Measurements from ENCODE around the gene PDE1C.
A peak's percentile ranks its signal among the peaks of the same experiment; 100 is the strongest.

Gene PDE1C

GRCh38 chr7:32074787-32075585, 4.8 kb upstream of the PDE1C start:
- no peak for DNase-seq (ENCODE audit: low read depth)

DNA sequence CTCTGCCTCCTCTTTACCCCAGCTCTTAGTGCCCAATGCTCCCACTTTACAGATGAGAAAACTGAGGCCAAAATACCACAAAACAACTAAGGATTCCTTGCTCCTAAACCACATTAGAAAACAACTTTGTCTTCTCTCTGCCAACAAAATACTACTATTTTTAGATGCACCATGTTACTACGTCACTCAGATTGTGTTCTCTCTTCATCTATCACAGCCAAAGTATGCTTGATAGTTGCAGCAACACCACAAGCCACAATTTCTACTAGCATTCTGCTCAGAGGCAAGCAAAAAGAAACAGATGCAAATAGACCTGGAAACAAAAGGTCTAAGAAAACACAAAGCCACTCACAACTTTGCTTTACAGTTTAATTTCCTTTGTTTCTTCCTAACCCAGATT, 3.3 kb upstream of the PDE1C start:
- no peak for DNase-seq (ENCODE audit: low read depth)

GRCh38 chr7:32072397-32072796, 2.2 kb upstream of the PDE1C start:
- no peak for DNase-seq (ENCODE audit: low read depth)

DNA sequence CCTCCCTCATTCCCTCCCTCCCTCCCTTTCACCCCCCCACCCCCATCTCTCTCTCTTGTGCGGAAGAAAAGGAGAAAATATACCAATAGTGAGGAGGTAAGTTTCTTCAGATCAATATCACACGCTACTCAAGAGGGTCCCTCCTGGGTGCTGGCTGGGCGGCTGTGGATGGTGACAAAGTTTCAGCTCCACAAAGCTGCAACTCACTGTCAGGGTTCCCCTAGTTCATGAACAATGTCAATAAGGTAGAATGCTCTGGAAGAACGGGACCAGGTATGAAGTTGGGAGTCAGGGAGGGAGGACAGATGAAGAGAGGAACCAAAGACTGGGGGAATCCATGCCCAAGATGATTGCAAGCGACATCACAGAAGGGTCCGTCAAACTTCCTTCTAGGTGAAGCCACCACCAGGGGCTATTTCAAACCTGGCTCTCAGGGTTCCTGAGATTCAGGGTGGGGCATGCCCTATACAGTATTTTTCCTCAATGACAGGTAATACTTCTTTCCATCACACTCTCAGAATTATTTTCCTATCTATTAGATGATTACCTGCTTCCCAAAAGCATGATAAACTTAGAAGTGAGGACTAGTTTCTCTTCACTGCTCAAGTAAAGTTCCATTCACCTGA, 1.4 kb upstream of the PDE1C start:
- no peak for DNase-seq (ENCODE audit: low read depth)

- DNase-seq (ENCODE audit: low read depth), result no peak
Observed at GRCh38 chr7:32070051-32070405, 179 bp downstream of the PDE1C start.

- no peak for DNase-seq (ENCODE audit: low read depth)
Observed at GRCh38 chr7:32069116-32069650, 1.0 kb downstream of the PDE1C start.

DNA sequence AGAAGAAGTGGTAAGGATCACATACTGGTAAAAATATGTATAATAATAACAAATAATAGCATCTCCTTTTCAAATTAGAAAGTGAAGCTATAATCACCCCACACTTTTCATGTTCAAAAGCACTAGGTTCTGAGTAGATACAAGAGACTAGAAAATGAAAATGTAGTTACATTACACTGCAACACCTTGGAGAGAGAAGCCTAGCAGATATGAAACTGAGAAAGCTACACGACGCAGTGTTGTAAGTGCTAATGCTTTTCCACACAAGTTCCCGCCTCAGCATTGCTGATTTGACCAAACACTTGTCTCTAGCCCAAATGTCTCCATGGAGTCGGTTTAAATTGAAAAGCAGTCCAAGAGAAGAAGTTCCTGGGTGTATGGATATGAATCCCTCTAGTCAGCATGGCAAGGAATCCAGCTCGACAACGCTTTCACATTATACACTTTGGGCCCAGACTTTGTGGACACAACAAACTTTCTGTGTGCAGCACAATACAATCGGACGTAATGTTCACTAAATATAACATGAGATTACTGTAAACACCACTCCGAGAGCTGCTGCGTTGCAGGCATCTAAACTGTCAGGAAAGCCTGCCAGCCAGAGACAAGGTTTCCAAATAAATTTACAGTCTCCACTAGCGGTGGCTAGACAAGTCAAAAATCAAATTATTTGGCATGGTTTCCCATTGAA, 1.7 kb downstream of the PDE1C start:
- no peak for DNase-seq (ENCODE audit: low read depth)

DNA sequence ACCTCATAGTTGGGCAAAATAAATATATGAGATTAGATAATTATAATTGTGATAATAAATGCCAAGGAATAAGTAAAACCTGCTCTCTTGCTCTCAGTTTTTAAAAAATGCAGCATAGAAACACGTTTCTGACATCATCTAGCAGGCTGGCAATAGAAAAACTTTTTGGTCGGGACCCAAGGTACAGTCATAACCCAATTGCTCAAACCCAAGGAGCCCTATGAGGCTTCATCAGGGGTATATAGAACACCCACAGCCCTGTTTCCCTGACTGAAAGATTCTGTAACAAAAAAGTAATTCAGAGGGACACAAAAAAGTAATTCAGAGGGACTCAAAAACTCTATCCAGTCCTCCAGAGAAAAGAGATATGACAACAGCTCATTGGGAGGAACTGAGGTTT, 3.8 kb downstream of the PDE1C start:
- DNase-seq (ENCODE audit: low read depth), result no peak

DNA sequence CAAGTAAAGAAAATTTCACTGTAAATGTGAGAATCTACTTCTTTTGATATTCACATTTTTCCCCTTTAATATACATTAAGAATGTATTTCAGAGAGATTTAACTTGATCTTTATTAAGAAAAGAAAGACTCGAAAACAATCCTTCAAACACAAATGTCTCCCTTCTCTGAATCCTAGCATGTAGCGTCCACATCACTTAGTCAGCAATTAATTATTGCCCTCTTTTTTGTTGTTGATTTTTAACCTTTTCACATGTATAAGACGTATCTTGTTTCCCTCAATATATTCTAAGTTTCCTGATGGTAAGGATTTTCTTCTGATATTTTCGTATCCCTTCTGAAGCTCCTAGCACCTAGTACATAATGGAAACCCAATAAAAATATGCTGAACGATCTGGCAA, 6.6 kb downstream of the PDE1C start:
- no peak for DNase-seq (ENCODE audit: low read depth)

DNA sequence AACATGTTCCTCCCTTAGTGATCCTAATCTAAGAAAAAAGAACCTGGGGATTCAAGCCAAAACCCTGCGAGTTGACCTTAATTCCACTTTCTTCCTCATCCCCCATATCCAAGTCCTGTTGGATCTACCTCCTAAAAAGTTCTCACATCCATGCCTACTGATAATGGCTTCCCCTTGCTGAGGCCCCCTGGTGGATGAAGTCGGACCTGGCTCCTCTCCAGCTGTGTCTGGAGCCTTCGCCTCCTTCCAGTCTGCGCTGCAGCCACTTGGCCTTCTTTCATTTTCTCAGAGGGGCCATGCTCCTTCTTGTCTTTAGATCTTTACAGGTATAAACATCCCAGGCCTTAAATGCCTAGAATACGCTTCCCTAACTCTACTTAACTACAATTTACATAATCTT, 8.1 kb downstream of the PDE1C start:
- DNase-seq (ENCODE audit: low read depth), result no peak

DNA sequence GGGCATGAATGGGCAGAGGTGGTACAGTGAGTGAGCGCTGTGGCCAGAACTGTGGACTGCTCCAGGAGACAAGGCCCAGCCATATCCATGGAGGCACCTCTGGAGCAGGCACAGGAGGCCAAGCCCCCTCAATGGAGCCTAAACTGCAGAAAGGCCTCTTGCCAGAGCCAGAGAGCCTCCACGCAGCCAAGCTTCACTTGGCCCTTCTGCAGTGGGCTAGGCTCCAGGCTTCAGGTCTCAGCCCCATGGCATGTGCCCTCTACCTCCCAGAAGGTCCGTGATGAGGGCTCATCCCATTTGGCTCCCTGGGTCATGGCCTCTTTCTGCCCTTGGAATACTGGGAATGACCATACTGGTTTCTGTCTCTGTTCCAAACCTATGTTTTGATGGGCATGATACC, 8.9 kb downstream of the PDE1C start:
- DNase-seq (ENCODE audit: low read depth), result no peak

DNA sequence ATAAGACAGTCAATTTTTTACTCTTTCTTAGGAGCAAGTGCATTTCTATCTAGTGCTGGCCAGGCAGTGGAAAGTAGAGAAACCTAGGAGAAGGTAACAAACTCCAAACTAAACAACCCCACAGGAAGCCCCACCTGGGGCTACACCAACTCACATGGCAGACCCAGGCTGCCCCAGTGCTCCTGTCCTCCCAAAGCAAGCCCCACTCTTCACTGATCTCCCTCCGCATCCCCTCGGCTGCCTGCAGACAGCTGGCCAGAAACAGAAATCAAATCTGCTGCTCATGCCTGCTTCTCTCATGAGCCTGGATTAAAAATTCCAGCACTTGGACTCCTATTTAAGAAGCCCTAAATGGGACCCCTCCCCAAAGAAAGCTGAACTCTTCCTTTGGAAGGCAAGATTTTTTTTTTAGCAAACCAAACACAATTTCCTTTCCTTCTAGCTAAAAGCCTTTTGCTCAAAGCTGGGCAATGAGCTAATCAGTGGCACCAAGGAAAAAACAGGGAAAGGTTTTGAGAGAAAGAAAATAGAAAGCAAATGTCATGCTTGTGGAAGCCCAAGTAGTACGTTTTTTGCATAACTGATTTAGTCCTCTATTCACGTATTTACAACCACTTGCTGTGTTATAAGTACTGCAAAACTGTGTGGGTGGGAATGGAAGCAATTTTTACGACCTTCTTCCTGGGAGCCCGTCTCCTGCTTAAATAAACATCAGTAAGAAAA, 10.8 kb downstream of the PDE1C start:
- DNase-seq (ENCODE audit: low read depth), result no peak

- DNase-seq (ENCODE audit: low read depth), result peak; percentile 66
Observed at GRCh38 chr7:32058002-32058401, 12.2 kb downstream of the PDE1C start.

- DNase-seq (ENCODE audit: low read depth), result no peak
Observed at GRCh38 chr7:32056767-32057166, 13.4 kb downstream of the PDE1C start.

- DNase-seq (ENCODE audit: low read depth), result no peak
Observed at GRCh38 chr7:32053204-32053603, 17.0 kb downstream of the PDE1C start.

GRCh38 chr7:32051128-32051527, 19.1 kb downstream of the PDE1C start:
- no peak for DNase-seq (ENCODE audit: low read depth)

- DNase-seq (ENCODE audit: low read depth), result no peak
Observed at GRCh38 chr7:32049599-32049998, 20.6 kb downstream of the PDE1C start.

GRCh38 chr7:32048970-32049491, 21.2 kb downstream of the PDE1C start:
- no peak for DNase-seq (ENCODE audit: low read depth)

- DNase-seq (ENCODE audit: low read depth), result no peak
Observed at GRCh38 chr7:32047801-32048200, 22.4 kb downstream of the PDE1C start.

GRCh38 chr7:32047075-32047474, 23.1 kb downstream of the PDE1C start:
- DNase-seq (ENCODE audit: low read depth), result no peak

- DNase-seq (ENCODE audit: low read depth), result no peak
Observed at GRCh38 chr7:32045228-32045627, 25.0 kb downstream of the PDE1C start.

DNA sequence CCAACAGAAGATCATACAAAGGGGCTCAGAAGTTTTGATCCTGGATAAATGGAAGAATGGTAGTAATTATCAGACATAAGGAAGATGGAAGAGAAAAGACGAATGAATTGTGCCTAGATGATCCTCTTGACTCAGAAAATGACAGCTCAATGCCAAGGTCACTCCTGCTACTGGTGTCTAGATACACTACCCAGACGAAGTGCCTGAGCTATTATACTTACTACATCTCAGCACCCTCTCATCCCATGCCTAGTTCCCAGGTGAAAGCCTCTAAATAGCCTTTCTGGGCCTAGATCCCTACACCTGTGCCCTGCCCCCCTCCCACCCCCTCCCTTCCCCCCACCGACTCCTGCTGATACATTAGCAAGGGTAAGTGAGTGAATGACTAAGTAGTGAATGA, 25.5 kb downstream of the PDE1C start:
- no peak for DNase-seq (ENCODE audit: low read depth)

All from stromal cell of bone marrow (primary cell).